ENCODE measurements around the gene GABPB2.
A peak's percentile ranks its signal among the peaks of the same experiment; 100 is the strongest.

GABPB2 gene

DNA sequence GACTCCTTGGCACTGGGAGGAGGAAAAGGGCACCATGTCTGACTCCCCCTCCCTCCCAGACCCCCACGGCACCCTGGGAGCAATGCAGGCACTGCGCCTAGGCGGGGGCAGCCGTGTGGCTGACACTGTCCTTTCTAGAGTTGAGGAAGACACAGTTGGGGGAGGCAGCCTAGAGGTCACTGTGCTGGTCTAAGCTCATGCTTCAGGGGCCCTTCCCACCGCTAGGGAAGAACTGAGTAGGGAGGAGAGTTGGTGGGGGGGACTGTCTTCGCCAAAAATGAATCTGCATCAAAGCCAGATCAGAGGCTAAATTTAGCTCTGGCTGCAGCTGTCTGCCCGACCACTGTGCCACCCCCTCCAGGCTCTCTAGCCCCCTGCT lies 72.5 kb downstream of the GABPB2 start:
- H3K4me3 ChIP-seq (ENCODE audit: severe bottlenecking), result no peak overlapping the region
- no peaks in the 10 kb centered on the region for H3K27me3 ChIP-seq (ENCODE audit: insufficient read depth, poor library complexity, severe bottlenecking)
- H3K27ac ChIP-seq (ENCODE audit: poor library complexity, severe bottlenecking), result no peak overlapping the region
- no peak for ATAC-seq (ENCODE audit: low read depth)
- no peaks in the 10 kb centered on the region for H3K36me3 ChIP-seq (ENCODE audit: low read depth)
- no peak for DNase-seq (ENCODE audit: low spot score)
- H3K9me3 ChIP-seq (ENCODE audit: severe bottlenecking), result no peaks in the 10 kb centered on the region
- TF ChIP-seq, protein P1, sequence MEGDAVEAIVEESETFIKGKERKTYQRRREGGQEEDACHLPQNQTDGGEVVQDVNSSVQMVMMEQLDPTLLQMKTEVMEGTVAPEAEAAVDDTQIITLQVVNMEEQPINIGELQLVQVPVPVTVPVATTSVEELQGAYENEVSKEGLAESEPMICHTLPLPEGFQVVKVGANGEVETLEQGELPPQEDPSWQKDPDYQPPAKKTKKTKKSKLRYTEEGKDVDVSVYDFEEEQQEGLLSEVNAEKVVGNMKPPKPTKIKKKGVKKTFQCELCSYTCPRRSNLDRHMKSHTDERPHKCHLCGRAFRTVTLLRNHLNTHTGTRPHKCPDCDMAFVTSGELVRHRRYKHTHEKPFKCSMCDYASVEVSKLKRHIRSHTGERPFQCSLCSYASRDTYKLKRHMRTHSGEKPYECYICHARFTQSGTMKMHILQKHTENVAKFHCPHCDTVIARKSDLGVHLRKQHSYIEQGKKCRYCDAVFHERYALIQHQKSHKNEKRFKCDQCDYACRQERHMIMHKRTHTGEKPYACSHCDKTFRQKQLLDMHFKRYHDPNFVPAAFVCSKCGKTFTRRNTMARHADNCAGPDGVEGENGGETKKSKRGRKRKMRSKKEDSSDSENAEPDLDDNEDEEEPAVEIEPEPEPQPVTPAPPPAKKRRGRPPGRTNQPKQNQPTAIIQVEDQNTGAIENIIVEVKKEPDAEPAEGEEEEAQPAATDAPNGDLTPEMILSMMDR (IDR thresholded peaks at IDR 0.05; ENCODE audit: poor library complexity, severe bottlenecking), result no peak
- H3K4me1 ChIP-seq (ENCODE audit: insufficient read depth, poor library complexity, severe bottlenecking), result no peaks in the 10 kb centered on the region

DNA sequence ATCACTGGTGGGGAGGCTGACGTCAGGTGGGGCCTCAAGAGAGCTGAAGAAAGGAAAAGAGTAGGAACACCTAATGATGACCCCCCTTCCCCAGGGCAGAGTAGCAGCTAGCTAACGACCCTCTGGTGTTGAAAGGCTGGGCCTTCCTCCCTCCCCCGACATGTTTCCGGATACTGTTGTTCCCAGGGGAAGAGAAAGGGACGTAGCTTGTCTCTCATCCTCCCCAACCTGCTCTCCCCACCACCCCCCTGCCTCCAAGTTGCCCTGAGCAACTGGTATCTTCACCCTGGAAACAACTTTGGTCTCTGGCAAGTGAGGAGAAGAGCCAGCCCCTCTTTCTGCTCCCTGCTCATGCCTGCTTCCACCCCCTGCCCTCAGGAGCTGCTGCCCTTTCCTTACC lies 73.4 kb downstream of the GABPB2 start:
- TF ChIP-seq, protein P1 (IDR thresholded peaks at IDR 0.05; ENCODE audit: poor library complexity, severe bottlenecking), result no peak
- H3K27me3 ChIP-seq (ENCODE audit: insufficient read depth, poor library complexity, severe bottlenecking), result no peaks in the 10 kb centered on the region
- no peaks in the 10 kb centered on the region for H3K36me3 ChIP-seq (ENCODE audit: low read depth)
- no peak overlapping the region for H3K27ac ChIP-seq (ENCODE audit: poor library complexity, severe bottlenecking)
- no peak overlapping the region for H3K4me3 ChIP-seq (ENCODE audit: severe bottlenecking)
- no peaks in the 10 kb centered on the region for H3K9me3 ChIP-seq (ENCODE audit: severe bottlenecking)
- no peaks in the 10 kb centered on the region for H3K4me1 ChIP-seq (ENCODE audit: insufficient read depth, poor library complexity, severe bottlenecking)
- ATAC-seq (ENCODE audit: low read depth), result no peak
- DNase-seq (ENCODE audit: low spot score), result no peak

DNA sequence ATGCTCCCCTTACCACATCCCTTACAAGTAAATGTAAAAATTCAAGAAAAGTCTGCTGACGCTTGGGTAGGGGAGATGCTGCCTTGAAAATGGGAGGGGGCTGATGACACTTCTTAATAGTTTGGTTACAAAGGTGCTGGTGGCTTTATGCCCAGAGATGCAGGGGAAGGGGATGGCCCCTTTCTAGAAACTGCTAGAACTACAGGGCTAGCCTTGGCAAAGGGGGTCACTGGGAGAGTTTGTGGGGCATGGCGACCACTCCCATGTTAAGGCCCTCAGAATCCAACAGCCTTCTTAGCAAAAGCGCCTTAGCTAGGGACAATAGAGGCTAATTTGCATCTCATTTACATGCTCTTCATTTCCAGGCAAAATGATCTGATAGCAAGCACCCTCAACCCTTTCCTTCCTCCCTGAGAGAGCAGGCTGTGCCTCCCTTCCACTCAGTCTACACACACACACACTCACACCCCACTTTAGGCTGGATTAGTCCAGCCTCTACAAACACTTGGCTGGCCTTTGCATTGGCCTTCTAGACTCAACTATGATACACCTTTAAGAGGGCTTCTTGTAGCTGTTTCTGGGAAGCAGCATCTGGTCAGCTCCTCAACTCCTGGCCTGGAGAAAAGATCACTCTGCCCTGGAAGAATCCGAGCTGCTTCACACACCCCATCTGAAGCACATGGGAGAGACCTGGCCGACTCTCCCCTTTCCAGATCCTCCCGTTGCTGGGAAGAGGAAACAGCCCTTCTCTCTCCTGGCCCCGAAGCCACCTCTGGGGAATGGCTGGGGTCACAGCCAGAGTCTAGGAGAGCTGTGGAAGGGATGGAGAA lies 74.1 kb downstream of the GABPB2 start:
- no peak overlapping the region for H3K4me3 ChIP-seq (ENCODE audit: severe bottlenecking)
- H3K27me3 ChIP-seq (ENCODE audit: insufficient read depth, poor library complexity, severe bottlenecking), result no peaks in the 10 kb centered on the region
- DNase-seq (ENCODE audit: low spot score) (no peak), ATAC-seq (ENCODE audit: low read depth) (no peak)
- no peak overlapping the region for H3K27ac ChIP-seq (ENCODE audit: poor library complexity, severe bottlenecking)
- H3K36me3 ChIP-seq (ENCODE audit: low read depth), result no peaks in the 10 kb centered on the region
- TF ChIP-seq, protein P1 (IDR thresholded peaks at IDR 0.05; ENCODE audit: poor library complexity, severe bottlenecking), result no peak
- H3K9me3 ChIP-seq (ENCODE audit: severe bottlenecking), result no peaks in the 10 kb centered on the region
- H3K4me1 ChIP-seq (ENCODE audit: insufficient read depth, poor library complexity, severe bottlenecking), result no peaks in the 10 kb centered on the region

DNA sequence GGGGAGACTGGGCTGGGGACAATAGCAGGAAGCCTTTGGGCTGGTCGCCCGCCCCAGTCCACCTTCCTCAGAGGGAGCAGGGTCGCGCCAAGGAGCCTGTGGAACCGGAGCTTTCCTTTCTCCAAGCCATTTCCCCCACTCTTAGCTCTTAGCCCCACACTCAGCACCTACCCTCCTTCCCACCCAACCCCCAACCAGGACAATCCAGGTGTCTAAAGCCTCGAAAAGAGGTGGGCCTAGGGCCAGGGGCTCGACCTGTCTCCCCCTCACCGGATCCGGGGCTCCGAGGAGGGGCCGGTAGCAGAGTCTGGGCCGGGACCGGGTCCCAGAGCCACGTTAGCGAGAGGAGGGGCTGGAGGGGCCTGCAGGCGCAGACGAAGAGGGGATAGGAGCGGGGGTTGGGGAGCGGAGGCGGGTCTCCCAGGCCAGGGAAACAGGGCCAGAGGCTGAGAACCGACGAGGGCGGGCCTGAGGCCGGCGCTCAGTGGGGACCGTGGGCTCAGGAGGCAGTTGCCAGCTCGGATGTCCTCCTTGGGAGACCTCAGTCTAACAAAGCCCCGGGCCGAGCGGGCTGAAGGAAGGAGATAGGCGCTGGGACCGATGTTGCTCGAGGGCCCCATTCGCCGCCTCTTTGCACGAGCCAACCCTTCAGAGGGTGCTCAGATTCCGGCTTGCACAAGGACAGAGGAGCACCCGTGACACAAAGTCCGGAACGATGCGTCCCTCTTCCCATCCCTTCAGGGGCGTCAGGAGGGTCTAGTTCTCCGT lies 74.9 kb downstream of the GABPB2 start:
- TF ChIP-seq, protein P1 (IDR thresholded peaks at IDR 0.05; ENCODE audit: poor library complexity, severe bottlenecking), result no peak
- no peak for ATAC-seq (ENCODE audit: low read depth)
- no peak overlapping the region for H3K27ac ChIP-seq (ENCODE audit: poor library complexity, severe bottlenecking)
- no peaks in the 10 kb centered on the region for H3K4me1 ChIP-seq (ENCODE audit: insufficient read depth, poor library complexity, severe bottlenecking)
- H3K36me3 ChIP-seq (ENCODE audit: low read depth), result no peaks in the 10 kb centered on the region
- no peak for DNase-seq (ENCODE audit: low spot score)
- peak overlapping the region; percentile 39 for H3K4me3 ChIP-seq (ENCODE audit: severe bottlenecking)
- no peaks in the 10 kb centered on the region for H3K27me3 ChIP-seq (ENCODE audit: insufficient read depth, poor library complexity, severe bottlenecking)
- H3K9me3 ChIP-seq (ENCODE audit: severe bottlenecking), result no peaks in the 10 kb centered on the region

DNA sequence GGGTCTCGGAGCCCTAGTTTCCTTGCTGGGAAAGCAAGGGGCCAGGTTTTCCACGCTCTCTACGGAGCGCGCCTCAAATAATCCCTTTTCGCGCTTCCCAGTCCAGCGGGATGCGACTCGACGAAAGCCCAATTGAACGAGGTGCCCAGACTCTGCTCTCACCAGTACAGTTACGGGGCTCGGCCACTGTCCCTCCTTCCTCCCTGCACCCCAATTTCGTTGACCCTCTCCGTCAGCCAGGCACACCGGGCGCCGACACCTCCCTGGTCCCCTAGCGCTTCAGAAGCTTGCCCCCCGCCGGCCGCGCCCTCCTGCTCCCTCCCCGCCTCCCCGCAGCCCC lies 75.5 kb downstream of the GABPB2 start:
- ATAC-seq (ENCODE audit: low read depth), result no peak; the same call in 2 of the 3 replicates

More for the DNA sequence above, 75.5 kb downstream of the GABPB2 start:
- no peak overlapping the region for H3K27ac ChIP-seq (ENCODE audit: poor library complexity, severe bottlenecking)
- H3K4me3 ChIP-seq (ENCODE audit: severe bottlenecking), result peak overlapping the region; percentile 39
- no peaks in the 10 kb centered on the region for H3K4me1 ChIP-seq (ENCODE audit: insufficient read depth, poor library complexity, severe bottlenecking)
- no peak for DNase-seq (ENCODE audit: low spot score)
- no peaks in the 10 kb centered on the region for H3K36me3 ChIP-seq (ENCODE audit: low read depth)
- H3K9me3 ChIP-seq (ENCODE audit: severe bottlenecking), result no peaks in the 10 kb centered on the region
- TF ChIP-seq, protein P1 (IDR thresholded peaks at IDR 0.05; ENCODE audit: poor library complexity, severe bottlenecking), result no peak
- H3K27me3 ChIP-seq (ENCODE audit: insufficient read depth, poor library complexity, severe bottlenecking), result no peaks in the 10 kb centered on the region

All from RWPE2 (cell line).